CD4-positive, alpha-beta T cell treated with Interleukin-12 subunit alpha and Interleukin-12 subunit beta, for 1 hour (primary cell): Measurements from ENCODE around the gene EVI2B.
"Not testable (repeated sequence)": the region's sequence is repeated elsewhere in the genome, so short reads cannot be mapped to it uniquely, and the experiment has no call there.

ENCODE experiments used
- DNase-seq: peaks from one replicate; pipeline ENCODE4 v3.0.0-alpha.2; 2020

EVI2B gene

DNA sequence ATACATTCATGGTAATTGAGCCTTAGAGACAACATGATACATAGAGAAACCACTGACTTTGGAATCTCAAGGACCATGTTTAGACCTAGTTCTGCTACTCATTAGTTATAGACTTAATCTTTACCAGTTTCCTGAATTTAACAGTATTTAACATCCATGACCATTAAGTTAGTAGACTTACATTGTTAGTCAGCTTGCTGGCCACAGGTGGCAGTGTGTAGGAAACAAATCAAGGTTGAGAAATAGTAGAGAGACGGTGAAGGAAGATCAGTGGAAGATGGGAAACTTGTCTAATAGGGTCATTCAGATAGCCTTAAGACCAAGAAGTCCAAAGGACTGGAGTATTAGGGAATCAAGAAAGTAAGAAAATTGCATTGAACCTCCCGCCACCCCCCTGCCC lies 47.8 kb downstream of the EVI2B start:
- peak; percentile 33 for DNase-seq

DNA sequence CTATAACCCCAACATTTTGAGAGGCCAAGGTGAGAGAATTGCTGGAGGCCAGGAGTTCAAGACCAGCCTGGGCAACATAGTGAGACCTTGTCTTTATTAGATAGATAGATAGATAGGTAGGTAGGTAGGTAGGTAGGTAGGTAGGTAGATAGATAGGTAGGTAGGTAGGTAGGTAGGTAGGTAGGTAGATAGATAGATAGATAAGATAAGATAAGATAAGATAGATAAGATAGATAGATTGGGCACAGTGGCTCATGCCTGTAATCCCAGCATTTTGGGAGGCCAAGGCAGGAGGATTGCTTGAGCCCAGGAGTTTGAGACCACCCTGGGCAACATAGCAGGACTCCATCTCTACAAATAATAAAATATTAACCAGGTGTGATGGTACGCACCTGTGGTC lies 50.9 kb downstream of the EVI2B start:
- not testable (repeated sequence) for DNase-seq

DNA sequence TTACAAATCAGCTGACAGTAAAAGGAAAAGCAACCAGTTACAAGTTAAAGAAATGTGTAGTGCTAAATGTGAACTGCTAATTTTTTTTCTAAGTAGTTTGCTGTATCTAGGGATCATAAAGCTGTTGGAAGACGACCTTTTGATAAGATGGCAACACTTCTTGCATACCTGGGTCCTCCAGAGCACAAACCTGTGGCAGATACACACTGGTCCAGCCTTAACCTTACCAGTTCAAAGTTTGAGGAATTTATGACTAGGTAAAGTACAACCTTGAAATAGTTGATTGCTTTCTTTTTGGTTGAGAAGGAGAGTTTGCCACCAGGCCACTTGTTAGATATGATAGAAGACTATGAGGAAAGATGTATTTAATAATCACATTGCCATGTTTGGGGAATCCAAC lies 52.3 kb downstream of the EVI2B start:
- no peak for DNase-seq

DNA sequence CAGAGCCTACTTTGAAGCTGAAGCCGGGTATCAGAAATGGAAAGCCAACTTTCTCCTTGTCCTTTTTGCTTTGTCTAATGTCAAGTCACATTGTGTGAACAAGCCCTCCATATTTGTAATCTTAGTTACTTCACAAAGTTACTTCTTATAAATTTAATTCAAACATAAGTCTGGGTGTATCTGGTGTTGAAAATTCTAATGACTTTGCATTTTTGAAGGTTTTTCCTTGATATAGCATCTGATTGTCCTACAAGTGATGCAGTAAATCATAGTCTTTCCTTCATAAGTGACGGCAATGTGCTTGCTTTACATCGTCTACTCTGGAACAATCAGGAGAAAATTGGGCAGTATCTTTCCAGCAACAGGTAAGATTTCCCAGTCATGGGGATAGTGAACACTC lies 53.7 kb downstream of the EVI2B start:
- DNase-seq, result no peak

DNA sequence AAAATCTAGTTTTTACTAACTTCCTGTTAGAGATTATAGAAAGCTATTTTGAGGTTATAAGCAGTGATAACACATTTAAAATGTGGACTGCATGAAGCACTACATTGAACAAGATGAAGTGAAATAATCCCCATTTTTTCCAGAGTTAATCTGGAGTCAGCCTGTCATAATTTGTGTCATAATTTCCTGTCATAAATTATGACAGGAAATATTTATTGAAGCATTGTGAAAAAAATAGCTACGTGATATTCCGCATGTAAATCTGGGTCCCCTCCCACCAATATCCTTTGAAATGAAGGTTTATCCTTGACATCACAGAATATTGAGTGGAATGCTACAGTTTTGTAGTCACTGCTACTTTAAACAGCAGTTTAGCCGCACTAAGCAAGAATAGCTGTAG lies 56.9 kb downstream of the EVI2B start:
- DNase-seq, result no peak

DNA sequence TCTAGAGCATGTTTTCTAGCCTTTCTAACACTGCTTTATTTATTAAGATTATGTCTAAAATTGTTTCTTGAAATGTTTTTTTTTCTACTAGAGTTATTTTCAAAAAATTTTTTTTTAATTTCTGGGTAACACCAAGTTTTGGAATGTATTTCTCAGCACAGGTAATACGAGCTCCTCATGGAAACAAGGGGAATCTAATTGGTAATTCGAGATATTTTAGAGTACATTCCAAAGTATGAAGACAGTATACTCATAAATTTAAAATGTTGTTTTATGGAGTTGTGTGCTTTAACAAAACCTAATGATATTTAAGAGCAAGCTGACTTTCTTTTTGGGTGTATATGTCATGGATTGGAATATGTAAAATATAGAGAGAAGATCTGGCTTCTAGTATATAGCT lies 59.2 kb downstream of the EVI2B start:
- DNase-seq, result no peak
